IMR-90 (cell line): ENCODE data around the gene GRM2. TPM values are rescaled to one million over a fixed set of nuclear protein-coding genes. Genes with fewer than 3 reads are reported as not detected.

Experiments used
- ATAC-seq: fragments of 200-7000 bp; cut with Tn5 transposase; 2 replicates; pipeline ENCODE4 v1.9.1; 2020; ENCODE audit warnings: low read depth, mild to moderate bottlenecking, moderate library complexity
- BruUV-seq: library from RNA; stranded (reverse); fragments of 400-500 nt; replicated peaks from 2 replicates; lab custom pipeline; 2021; lab: Mats Ljungman, UMichigan
- CTCF ChIA-PET: fragments of 300-600 bp; formaldehyde crosslinking; extraction: SDS; loops from one replicate; lab custom pipeline; 2021; ENCODE audit warnings: antibody characterized with exemption; lab: Yijun Ruan, JAX
- POLR2A ChIA-PET: fragments of 300-600 bp; sonication (Branson Sonifier 250); formaldehyde crosslinking; loops from one replicate; lab custom pipeline; 2022; ENCODE audit warnings: antibody characterized with exemption; ENCODE audit not compliant: unreplicated experiment; lab: Charles Lee
- DNase-seq: peaks from one replicate; pipeline ENCODE4 v3.0.0; 2013
- H2AFZ ChIP-seq: replicated peaks from 2 replicates; pipeline ENCODE3; 2013; ENCODE audit warnings: low read length, mild to moderate bottlenecking; ENCODE audit not compliant: poor library complexity
- H2AK5ac ChIP-seq: 2 replicates; pipeline ENCODE4 v1.6.1; 2013; ENCODE audit warnings: low read depth, low read length, inconsistent platforms
- H2AK9ac ChIP-seq: replicated peaks from 2 replicates; pipeline ENCODE3; 2013; ENCODE audit warnings: mild to moderate bottlenecking, low read depth, low read length, moderate library complexity; ENCODE audit not compliant: poor library complexity
- H2BK120ac ChIP-seq: 2 replicates; pipeline ENCODE4 v1.6.1; 2013; ENCODE audit warnings: low read depth, low read length, inconsistent platforms
- H2BK15ac ChIP-seq: 3 replicates; pipeline ENCODE4 v1.6.1; 2013; ENCODE audit warnings: low read depth, low read length, inconsistent platforms
- H2BK20ac ChIP-seq: 2 replicates; pipeline ENCODE4 v1.6.1; 2013; ENCODE audit warnings: low read depth, mild to moderate bottlenecking, inconsistent platforms, low read length, moderate library complexity
- H2BK5ac ChIP-seq: 2 replicates; pipeline ENCODE4 v1.6.1; 2013; ENCODE audit warnings: mild to moderate bottlenecking, low read depth, low read length, inconsistent platforms; ENCODE audit not compliant: poor library complexity, severe bottlenecking
- H3K14ac ChIP-seq: replicated peaks from 2 replicates; pipeline ENCODE4 v1.6.1; 2013; ENCODE audit warnings: low read depth, low read length, inconsistent platforms
- H3K18ac ChIP-seq: 2 replicates; pipeline ENCODE4 v1.6.1; 2013; ENCODE audit warnings: low read depth, low read length, control low read depth
- H3K23ac ChIP-seq: 2 replicates; pipeline ENCODE4 v1.6.1; 2013; ENCODE audit warnings: low read depth, low read length, inconsistent platforms
- H3K27ac ChIP-seq: 2 replicates; pipeline ENCODE4 v1.5.1; 2013; ENCODE audit warnings: mild to moderate bottlenecking, control low read depth, low read length; ENCODE audit not compliant: insufficient read depth
- H3K27me3 ChIP-seq: 2 replicates; pipeline ENCODE4 v1.6.1; 2013; ENCODE audit warnings: low read length; ENCODE audit not compliant: control insufficient read depth, insufficient read depth
- H3K36me3 ChIP-seq: 2 replicates; pipeline ENCODE4 v1.6.1; 2013; ENCODE audit warnings: low read length, mixed read lengths; ENCODE audit not compliant: control insufficient read depth, insufficient read depth
- H3K4ac ChIP-seq: 2 replicates; pipeline ENCODE4 v1.6.1; 2013; ENCODE audit warnings: low read depth, low read length, inconsistent platforms
- H3K4me1 ChIP-seq: 2 replicates; pipeline ENCODE4 v1.6.1; 2013; ENCODE audit warnings: low read length, mixed read lengths; ENCODE audit not compliant: control insufficient read depth, insufficient read depth
- H3K4me2 ChIP-seq: 2 replicates; pipeline ENCODE4 v1.6.1; 2013; ENCODE audit warnings: low read depth, mild to moderate bottlenecking, control low read depth, low read length, moderate library complexity
- H3K4me3 ChIP-seq: 2 replicates; pipeline ENCODE4 v1.5.1; 2013; ENCODE audit warnings: low read depth, mild to moderate bottlenecking, control low read depth, low read length, moderate library complexity; ENCODE audit not compliant: insufficient read depth
- H3K56ac ChIP-seq: 2 replicates; pipeline ENCODE4 v1.6.1; 2013; ENCODE audit warnings: low read length, inconsistent platforms; ENCODE audit not compliant: insufficient read depth; ENCODE audit errors: extremely low read depth
- H3K79me1 ChIP-seq, 2 experiments: 2 replicates each; pipeline ENCODE4 v1.6.1; 2013; ENCODE audit warnings: low read length in 2 of 2, inconsistent platforms in 1 of 2, low read depth in 1 of 2
- H3K9ac ChIP-seq: 2 replicates; pipeline ENCODE4 v1.6.1; 2013; ENCODE audit warnings: low read depth, low read length, control low read depth
- H3K9me1 ChIP-seq: 2 replicates; pipeline ENCODE4 v1.6.1; 2013; ENCODE audit warnings: low read length, inconsistent platforms; ENCODE audit not compliant: insufficient read depth
- H3K9me3 ChIP-seq: 2 replicates; pipeline ENCODE4 v1.6.1; 2013; ENCODE audit warnings: low read length; ENCODE audit not compliant: control insufficient read depth, insufficient read depth
- H4K20me1 ChIP-seq: 2 replicates; pipeline ENCODE4 v1.6.1; 2013; ENCODE audit warnings: low read length, inconsistent platforms; ENCODE audit not compliant: insufficient read depth
- H4K5ac ChIP-seq: 2 replicates; pipeline ENCODE4 v1.6.1; 2013; ENCODE audit warnings: mild to moderate bottlenecking, low read depth, low read length, control low read depth
- H4K8ac ChIP-seq, 2 experiments: 2 replicates each; pipeline ENCODE4 v1.6.1; 2013; ENCODE audit warnings: low read depth in 2 of 2, low read length in 2 of 2, control low read depth in 1 of 2, inconsistent platforms in 1 of 2
- H4K91ac ChIP-seq: 2 replicates; pipeline ENCODE4 v1.6.1; 2013; ENCODE audit warnings: low read depth, low read length, inconsistent platforms; ENCODE audit not compliant: insufficient read depth
- BHLHE40 ChIP-seq: fragments of 150-350 bp; IDR thresholded peaks from 2 replicates; pipeline ENCODE4 v1.6.1; 2016; ENCODE audit warnings: mild to moderate bottlenecking, low read depth, low read length
- FOS ChIP-seq: fragments of 150-350 bp; IDR thresholded peaks from 2 replicates; pipeline ENCODE4 v1.6.1; 2016; ENCODE audit warnings: low read depth, low read length
- WGBS, 2 experiments: methylation state at CpG; one replicate each; pipeline versions ENCODE4 v1.1.5 to v1.1.7; 2013; ENCODE audit warnings: missing lambda C conversion rate in 2 of 2; ENCODE audit not compliant: insufficient read length in 1 of 2; ENCODE audit errors: extremely low coverage in 2 of 2; 5-methylcytosine and 5-hydroxymethylcytosine counted together
- dilution Hi-C: fragments of 300-500 bp; cut with HindIII; formaldehyde crosslinking; loops from one replicate; pipeline ENCODE4 v1.14.3; 2018; ENCODE audit warnings: low sequenced_read_pairs; ENCODE audit not compliant: unreplicated experiment
- in situ Hi-C: fragments of 300-500 bp; cut with MboI; formaldehyde crosslinking; loops from 3 replicates; pipeline ENCODE4 v1.14.3; 2019; ENCODE audit warnings: low sequenced_read_pairs, inconsistent platforms, mixed read lengths
- intact Hi-C: fragments of 100-400 bp; cut with micrococcal nuclease; formaldehyde crosslinking; loops from 2 replicates; pipeline ENCODE4 v1.10.0; 2022
- polyA plus RNA-seq, 3 experiments: library from polyadenylated mRNA; depleted of rRNA; stranded (reverse); fragments of >200 nt; gene quantifications; 2 replicates each; pipeline ENCODE4 v1.2.3, GENCODE V29; 2012; ENCODE audit warnings: low replicate concordance in 1 of 3
- total RNA-seq: library from RNA; depleted of rRNA; stranded (reverse); fragments of >200 nt; gene quantifications from 2 replicates; pipeline ENCODE4 v1.2.3, GENCODE V29; 2012
- TF ChIP-seq, protein P1 (sequence below): fragments of 150-350 bp; IDR thresholded peaks from 2 replicates; pipeline ENCODE4 v1.6.1; 2016; ENCODE audit warnings: low read depth, mild to moderate bottlenecking, low read length, moderate library complexity, borderline replicate concordance
- TF ChIP-seq, protein P2 (sequence below): fragments of 150-350 bp; IDR thresholded peaks from 2 replicates; pipeline ENCODE4 v1.6.1; 2017; ENCODE audit warnings: mild to moderate bottlenecking, antibody characterized with exemption, low read length, low read depth

The GRM2 gene
- total and polyA plus RNA-seq, 2 of the 4 experiments (the other 2 are of a cell fraction): under 0.01 to 0.14 TPM

GRCh38 chr3:51657234-51657633 is 49.6 kb upstream of the GRM2 start:
- no peak overlapping the region for H3K9ac ChIP-seq
- no peak overlapping the region for H2BK20ac ChIP-seq
- intact Hi-C loops (no loop called here), dilution Hi-C loops (no loop called here), in situ Hi-C loops (no loop called here)
- no peak overlapping the region for H2AFZ ChIP-seq
- no peaks in the 10 kb centered on the region for H4K20me1 ChIP-seq
- H3K4me2 ChIP-seq: no peak overlapping the region
- H3K4ac ChIP-seq: no peak overlapping the region
- no peak for DNase-seq
- no peak overlapping the region for H3K4me3 ChIP-seq
- no CpG with 5 or more reads among the region's 3 CpGs for WGBS, 2 experiments
- no peak for ATAC-seq
- H2AK9ac ChIP-seq: no peak overlapping the region
- no peak overlapping the region for H2BK15ac ChIP-seq
- CTCF ChIA-PET: no interaction called here
- H3K9me1 ChIP-seq: no peaks in the 10 kb centered on the region
- no peaks in the 10 kb centered on the region for H3K27me3 ChIP-seq
- no peaks in the 10 kb centered on the region for H3K9me3 ChIP-seq
- no peak overlapping the region for H3K14ac ChIP-seq
- no peaks in the 10 kb centered on the region for H3K4me1 ChIP-seq
- H3K79me1 ChIP-seq: no peaks in the 10 kb centered on the region
- H2AK5ac ChIP-seq: no peak overlapping the region
- no peak overlapping the region for H3K23ac ChIP-seq
- no peak overlapping the region for H2BK5ac ChIP-seq
- no peak overlapping the region for H4K8ac ChIP-seq
- H3K56ac ChIP-seq: no peak overlapping the region
- TF ChIP-seq, protein P1, sequence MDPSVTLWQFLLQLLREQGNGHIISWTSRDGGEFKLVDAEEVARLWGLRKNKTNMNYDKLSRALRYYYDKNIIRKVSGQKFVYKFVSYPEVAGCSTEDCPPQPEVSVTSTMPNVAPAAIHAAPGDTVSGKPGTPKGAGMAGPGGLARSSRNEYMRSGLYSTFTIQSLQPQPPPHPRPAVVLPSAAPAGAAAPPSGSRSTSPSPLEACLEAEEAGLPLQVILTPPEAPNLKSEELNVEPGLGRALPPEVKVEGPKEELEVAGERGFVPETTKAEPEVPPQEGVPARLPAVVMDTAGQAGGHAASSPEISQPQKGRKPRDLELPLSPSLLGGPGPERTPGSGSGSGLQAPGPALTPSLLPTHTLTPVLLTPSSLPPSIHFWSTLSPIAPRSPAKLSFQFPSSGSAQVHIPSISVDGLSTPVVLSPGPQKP: no peak
- no peak for TF ChIP-seq FOS
- no peak for TF ChIP-seq BHLHE40
- TF ChIP-seq, protein P2, sequence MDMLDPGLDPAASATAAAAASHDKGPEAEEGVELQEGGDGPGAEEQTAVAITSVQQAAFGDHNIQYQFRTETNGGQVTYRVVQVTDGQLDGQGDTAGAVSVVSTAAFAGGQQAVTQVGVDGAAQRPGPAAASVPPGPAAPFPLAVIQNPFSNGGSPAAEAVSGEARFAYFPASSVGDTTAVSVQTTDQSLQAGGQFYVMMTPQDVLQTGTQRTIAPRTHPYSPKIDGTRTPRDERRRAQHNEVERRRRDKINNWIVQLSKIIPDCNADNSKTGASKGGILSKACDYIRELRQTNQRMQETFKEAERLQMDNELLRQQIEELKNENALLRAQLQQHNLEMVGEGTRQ: no peak
- no peak overlapping the region for H3K27ac ChIP-seq
- POLR2A ChIA-PET: no interaction called here
- H3K18ac ChIP-seq: no peak overlapping the region
- H4K5ac ChIP-seq: no peak overlapping the region
- H3K36me3 ChIP-seq: peaks cover 36% of the 10 kb centered on the region
- no peak overlapping the region for H2BK120ac ChIP-seq
- no peak overlapping the region for H4K91ac ChIP-seq
- BruUV-seq: no TSS peak
